ENCODE measurements around the gene BCAS3. TPM values are rescaled to one million over a fixed set of nuclear protein-coding genes. Genes with fewer than 3 reads are reported as not detected.

BCAS3 gene
- polyA plus RNA-seq, 1 experiment, result 17.5 TPM

- Histone ChIP-seq H3K27ac (ENCODE audit: low read depth, low read length) (no peak overlapping the region), H3K27me3 (ENCODE audit: control insufficient read depth, insufficient read depth, low read length) (no peaks in the 10 kb centered on the region), H3K9me3 (ENCODE audit: control insufficient read depth, insufficient read depth, low read length) (no peaks in the 10 kb centered on the region), H3K4me3 (ENCODE audit: low read depth, low read length) (no peak overlapping the region)
- TF ChIP-seq CTCF (IDR thresholded peaks at IDR 0.05; ENCODE audit: low read depth, low read length), result no peak
- no peak for DNase-seq (ENCODE audit: low read depth, low spot score)
- ChIA-PET CTCF (no interaction called here), POLR2A (no interaction called here)
Observed at GRCh38 chr17:61267847-61268246, 590.2 kb downstream of the BCAS3 start.

GRCh38 chr17:61275395-61275794 is 597.7 kb downstream of the BCAS3 start:
- TF ChIP-seq CTCF (IDR thresholded peaks at IDR 0.05; ENCODE audit: low read depth, low read length), result no peak
- CTCF ChIA-PET, result no interaction called here
- no peaks in the 10 kb centered on the region for H3K27me3 ChIP-seq (ENCODE audit: control insufficient read depth, insufficient read depth, low read length)

DNA sequence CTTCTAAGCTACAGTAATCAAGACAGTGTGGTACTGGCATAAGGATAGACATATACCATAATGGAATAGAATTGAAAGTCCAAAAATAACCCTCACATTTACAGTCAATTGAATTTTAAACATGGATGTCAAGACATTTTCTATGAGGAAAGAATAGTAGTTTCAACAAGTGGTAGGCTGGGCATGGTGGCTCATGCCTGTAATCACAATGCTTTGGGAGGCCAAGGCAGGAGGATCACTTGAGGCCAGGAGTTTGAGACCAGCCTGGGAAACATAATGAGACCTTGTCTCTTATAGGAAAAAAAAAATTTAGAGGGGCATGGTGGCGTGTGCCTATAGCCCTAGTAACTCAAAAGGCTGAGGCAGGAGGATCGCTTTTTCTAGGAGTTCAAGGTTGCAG is 599.2 kb downstream of the BCAS3 start:
- Histone ChIP-seq H3K4me3 (ENCODE audit: low read depth, low read length) (no peak overlapping the region), H3K9me3 (ENCODE audit: control insufficient read depth, insufficient read depth, low read length) (no peaks in the 10 kb centered on the region), H3K27me3 (ENCODE audit: control insufficient read depth, insufficient read depth, low read length) (no peaks in the 10 kb centered on the region), H3K27ac (ENCODE audit: low read depth, low read length) (no peak overlapping the region)
- no peak for TF ChIP-seq CTCF (IDR thresholded peaks at IDR 0.05; ENCODE audit: low read depth, low read length)
- no peak for DNase-seq (ENCODE audit: low read depth, low spot score)
- CTCF ChIA-PET, result interaction anchor here (0.7 kb wide), 1 partner anchor 222 kb away, joined by 5 read pairs; no protein-coding TSS in a partner anchor
- POLR2A ChIA-PET, result no interaction called here

More at GRCh38 chr17:61275395-61275794, 597.7 kb downstream of the BCAS3 start:
- no peak overlapping the region for H3K4me3 ChIP-seq (ENCODE audit: low read depth, low read length)
- no peak for DNase-seq (ENCODE audit: low read depth, low spot score)
- POLR2A ChIA-PET, result no interaction called here
- no peaks in the 10 kb centered on the region for H3K9me3 ChIP-seq (ENCODE audit: control insufficient read depth, insufficient read depth, low read length)
- no peak overlapping the region for H3K27ac ChIP-seq (ENCODE audit: low read depth, low read length)

- peak overlapping the region; percentile 40 for H3K27ac ChIP-seq (ENCODE audit: low read depth, low read length)
- CTCF ChIA-PET, result no interaction called here
- no peak for DNase-seq (ENCODE audit: low read depth, low spot score)
Observed at GRCh38 chr17:61279476-61280145, 602.0 kb downstream of the BCAS3 start.

More at GRCh38 chr17:61279476-61280145, 602.0 kb downstream of the BCAS3 start:
- no peak for TF ChIP-seq CTCF (IDR thresholded peaks at IDR 0.05; ENCODE audit: low read depth, low read length)
- Histone ChIP-seq H3K9me3 (ENCODE audit: control insufficient read depth, insufficient read depth, low read length) (no peaks in the 10 kb centered on the region), H3K4me3 (ENCODE audit: low read depth, low read length) (no peak overlapping the region), H3K27me3 (ENCODE audit: control insufficient read depth, insufficient read depth, low read length) (no peaks in the 10 kb centered on the region)
- POLR2A ChIA-PET, result interaction anchor here (0.7 to 1.1 kb wide), 2 partner anchors 20 to 29 kb away, joined by 4 to 5 read pairs; no protein-coding TSS in a partner anchor
